HepG2 (cell line): Measurements from ENCODE around the gene UBFD1. TPM values are rescaled to one million over a fixed set of nuclear protein-coding genes. Genes with fewer than 3 reads are reported as not detected.

Source experiments
- CCAR2 ChIP-seq: fragments of 200-400 bp; formaldehyde crosslinking; optimal IDR thresholded peaks from 2 replicates; pipeline ENCODE3; 2018; ENCODE audit warnings: low read depth, mild to moderate bottlenecking, low read length, moderate library complexity
- ELF3 ChIP-seq: IDR thresholded peaks from 2 replicates; pipeline ENCODE4 v1.6.1; 2016; ENCODE audit warnings: missing genetic modification reagents, missing compliant biosample characterization
- FOSL1 ChIP-seq: sonication (generic); formaldehyde crosslinking; IDR thresholded peaks from 2 replicates; pipeline ENCODE4 v1.9.0; 2021; ENCODE audit warnings: missing genetic modification reagents, borderline replicate concordance
- FOSL2 ChIP-seq: sonication (generic); formaldehyde crosslinking; IDR thresholded peaks from 2 replicates; pipeline ENCODE4 v1.4.0; 2020; ENCODE audit warnings: missing genetic modification reagents
- GTF2F1 ChIP-seq: fragments of 150-350 bp; IDR thresholded peaks from 2 replicates; pipeline ENCODE4 v1.6.1; 2014; ENCODE audit warnings: low read length
- MIXL1 ChIP-seq: IDR thresholded peaks from 2 replicates; pipeline ENCODE4 v1.6.1; 2016
- NCOA2 ChIP-seq: sonication (generic); formaldehyde crosslinking; IDR thresholded peaks from 2 replicates; pipeline ENCODE4 v1.8.0; 2022; ENCODE audit warnings: inconsistent platforms
- SMC3 ChIP-seq: IDR thresholded peaks from 2 replicates; pipeline ENCODE4 v1.6.1; 2011; ENCODE audit warnings: low read length, improper control_type of control experiment
- SRF ChIP-seq: IDR thresholded peaks from 2 replicates; pipeline ENCODE4 v1.6.1; 2011; ENCODE audit warnings: mild to moderate bottlenecking, low read depth, low read length, moderate library complexity
- TAF15 ChIP-seq: fragments of 200-400 bp; formaldehyde crosslinking; IDR thresholded peaks from one replicate; pipeline ENCODE4 v1.6.1; 2018; ENCODE audit warnings: mild to moderate bottlenecking, low read depth, low read length; ENCODE audit not compliant: poor library complexity, severe bottlenecking
- YEATS2 ChIP-seq: sonication (generic); formaldehyde crosslinking; IDR thresholded peaks from 2 replicates; pipeline ENCODE4 v1.4.0; 2020; ENCODE audit warnings: missing genetic modification reagents, borderline replicate concordance
- ZFX ChIP-seq: sonication (generic); formaldehyde crosslinking; IDR thresholded peaks from 2 replicates; pipeline ENCODE4 v1.4.0; 2020; ENCODE audit warnings: mild to moderate bottlenecking, low read depth, missing genetic modification reagents, moderate library complexity
- ZMAT3 ChIP-seq: sonication (generic); formaldehyde crosslinking; conservative IDR thresholded peaks from 2 replicates; pipeline ENCODE4 v1.7.0; 2021; ENCODE audit warnings: missing genetic modification reagents
- ZNF251 ChIP-seq: sonication (generic); formaldehyde crosslinking; IDR thresholded peaks from 2 replicates; pipeline ENCODE4 v1.9.0; 2021; ENCODE audit warnings: mild to moderate bottlenecking, missing genetic modification reagents
- ZNF264 ChIP-seq: sonication (generic); formaldehyde crosslinking; IDR thresholded peaks from 2 replicates; pipeline ENCODE4 v1.4.0; 2020; ENCODE audit warnings: missing genetic modification reagents
- ZNF354B ChIP-seq: sonication (generic); formaldehyde crosslinking; IDR thresholded peaks from 2 replicates; pipeline ENCODE4 v1.8.0; 2022; ENCODE audit warnings: mild to moderate bottlenecking, missing genetic modification reagents
- ZNF550 ChIP-seq: sonication (generic); formaldehyde crosslinking; IDR thresholded peaks from 2 replicates; pipeline ENCODE4 v1.4.0; 2020; ENCODE audit warnings: mild to moderate bottlenecking, missing genetic modification reagents, borderline replicate concordance
- ZNF562 ChIP-seq: sonication (generic); formaldehyde crosslinking; IDR thresholded peaks from 2 replicates; pipeline ENCODE4 v1.8.0; 2022; ENCODE audit warnings: missing genetic modification reagents, borderline replicate concordance
- ZNF674 ChIP-seq: sonication (generic); formaldehyde crosslinking; IDR thresholded peaks from 2 replicates; pipeline ENCODE4 v1.5.0; 2020; ENCODE audit warnings: low read depth, mild to moderate bottlenecking, missing genetic modification reagents
- polyA plus RNA-seq, 8 experiments: library from polyadenylated mRNA; depleted of rRNA in 3 of 8; stranded (reverse) in 7 of 8; unstranded in 1 of 8; fragments of >200 nt; fragmentation: Illumina TruSeq in 4 of 8; extraction: Trizol in 4 of 8; gene quantifications; 2 replicates each; pipeline versions ENCODE4 v1.2.1 to v1.2.3, GENCODE V29; 2011 to 2016; ENCODE audit warnings: low read depth in 4 of 8, missing spikeins in 1 of 8, mixed read lengths in 1 of 8; ENCODE audit not compliant: insufficient read depth in 1 of 8
- total RNA-seq, 5 experiments: library from RNA; depleted of rRNA; stranded (reverse); fragments of >200 nt; fragmentation: Illumina TruSeq; extraction: Trizol; gene quantifications; 2 replicates each; pipeline ENCODE4 v1.2.3, GENCODE V29; 2016; ENCODE audit warnings: low read depth in 1 of 5
- TF ChIP-seq, protein P1 (sequence below), 2 experiments: fragments of 450-650 bp in 1 of 2; sonication (generic) in 1 of 2; formaldehyde crosslinking; IDR thresholded peaks; 2 replicates each; pipeline versions ENCODE4 v1.5.0 to v1.8.0; 2020 to 2022; ENCODE audit warnings: mild to moderate bottlenecking in 1 of 2, missing genetic modification reagents in 1 of 2
- TF ChIP-seq, protein P2 (sequence below), 2 experiments: sonication (generic) in 1 of 2; formaldehyde crosslinking in 1 of 2; IDR thresholded peaks; 2 replicates each; pipeline versions ENCODE4 v1.4.0 to v1.6.1; 2018 to 2020; ENCODE audit warnings: missing genetic modification reagents in 2 of 2, borderline replicate concordance in 1 of 2, low read depth in 1 of 2, mild to moderate bottlenecking in 1 of 2, missing biosample characterization in 1 of 2
- TF ChIP-seq, protein P3 (sequence below): IDR thresholded peaks from 2 replicates; pipeline ENCODE4 v1.6.1; 2016; ENCODE audit warnings: missing biosample characterization, missing genetic modification reagents, low read depth
- TF ChIP-seq, protein P4 (sequence below): IDR thresholded peaks from 2 replicates; pipeline ENCODE4 v1.6.1; 2012; ENCODE audit warnings: inconsistent platforms
- TF ChIP-seq, protein P5 (sequence below): sonication (generic); formaldehyde crosslinking; IDR thresholded peaks from 2 replicates; pipeline ENCODE4 v1.5.1; 2020; ENCODE audit warnings: missing genetic modification reagents, mild to moderate bottlenecking, borderline replicate concordance

UBFD1 gene
- total and polyA plus RNA-seq, 2 of the 13 experiments (the other 11 are each of a cell fraction or from before 2014, with no cell fraction given) = 100 to 111 TPM

DNA sequence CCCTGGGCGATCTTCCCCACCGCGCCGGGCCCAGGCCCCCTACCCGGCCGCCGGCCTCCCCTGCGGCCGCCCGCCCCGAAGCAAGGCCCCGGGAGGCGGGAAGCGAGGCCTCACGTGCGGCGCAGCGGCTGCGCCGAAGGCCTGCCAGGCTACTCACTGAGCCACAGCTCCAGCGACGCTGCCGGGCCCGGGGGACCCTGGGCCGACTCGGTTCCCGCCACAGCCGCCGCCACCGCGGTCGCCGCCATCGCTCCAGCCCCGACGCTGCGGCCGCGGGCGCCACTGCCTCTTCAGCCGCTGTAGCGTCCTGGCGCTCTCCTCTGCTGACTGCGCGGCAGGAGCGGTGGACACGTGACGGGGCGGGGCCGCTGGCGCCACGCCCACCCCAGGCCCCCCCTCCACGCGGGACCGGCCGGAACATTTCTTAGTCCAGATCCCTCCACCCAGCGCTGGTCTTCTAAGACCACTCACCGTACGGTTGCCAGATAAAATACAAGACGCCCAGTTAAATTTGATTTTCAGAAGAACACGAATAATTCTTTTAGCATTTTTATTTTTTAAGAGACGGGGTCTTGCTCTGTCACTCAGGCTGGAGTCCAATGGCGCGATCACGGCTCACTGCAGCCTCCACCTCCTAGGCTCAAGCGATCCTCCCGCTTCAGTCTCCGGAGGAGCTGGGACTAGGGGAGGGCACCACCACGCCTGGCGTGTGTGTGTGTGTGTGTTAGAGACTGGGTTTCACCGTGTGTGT lies 47.2 kb upstream of the UBFD1 start, which contains the start of gene GGA2 (continued):
- TF ChIP-seq ZNF264 (CRISPR knock-in tag) (peak; percentile 83), MIXL1 (CRISPR knock-in tag) (peak; percentile 43; the same call in 1 of the 2 replicates), ZNF354B (CRISPR knock-in tag) (peak; percentile 94), CCAR2 (peak; percentile 16), GTF2F1 (no peak), ZNF550 (no peak), ZFX (peak; percentile 99), FOSL1 (CRISPR knock-in tag) (0 out of 2 replicates have a peak, but pooled peaks have one; percentile 10), SRF (no peak), ZNF562 (CRISPR knock-in tag) (no peak), ZNF674 (CRISPR knock-in tag) (no peak), TAF15 (no peak), ZNF251 (CRISPR knock-in tag) (0 out of 2 replicates have a peak, but pooled peaks have one; percentile 49), YEATS2 (CRISPR knock-in tag) (no peak), ELF3 (CRISPR knock-in tag) (peak; percentile 87), NCOA2 (CRISPR knock-in tag) (peak; percentile 63; the same call in 1 of the 2 replicates), SMC3 (no peak; the same call in 1 of the 2 replicates), FOSL2 (CRISPR knock-in tag) (peak; percentile 67), ZMAT3 (CRISPR knock-in tag) (peak; percentile 93)
- TF ChIP-seq, protein P1, sequence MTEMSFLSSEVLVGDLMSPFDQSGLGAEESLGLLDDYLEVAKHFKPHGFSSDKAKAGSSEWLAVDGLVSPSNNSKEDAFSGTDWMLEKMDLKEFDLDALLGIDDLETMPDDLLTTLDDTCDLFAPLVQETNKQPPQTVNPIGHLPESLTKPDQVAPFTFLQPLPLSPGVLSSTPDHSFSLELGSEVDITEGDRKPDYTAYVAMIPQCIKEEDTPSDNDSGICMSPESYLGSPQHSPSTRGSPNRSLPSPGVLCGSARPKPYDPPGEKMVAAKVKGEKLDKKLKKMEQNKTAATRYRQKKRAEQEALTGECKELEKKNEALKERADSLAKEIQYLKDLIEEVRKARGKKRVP (CRISPR knock-in tag; IDR thresholded peaks at IDR 0.05) = peak in 1 of 2 experiments; percentile 59; a peak in 2 of 4 replicates
- TF ChIP-seq, protein P2, sequence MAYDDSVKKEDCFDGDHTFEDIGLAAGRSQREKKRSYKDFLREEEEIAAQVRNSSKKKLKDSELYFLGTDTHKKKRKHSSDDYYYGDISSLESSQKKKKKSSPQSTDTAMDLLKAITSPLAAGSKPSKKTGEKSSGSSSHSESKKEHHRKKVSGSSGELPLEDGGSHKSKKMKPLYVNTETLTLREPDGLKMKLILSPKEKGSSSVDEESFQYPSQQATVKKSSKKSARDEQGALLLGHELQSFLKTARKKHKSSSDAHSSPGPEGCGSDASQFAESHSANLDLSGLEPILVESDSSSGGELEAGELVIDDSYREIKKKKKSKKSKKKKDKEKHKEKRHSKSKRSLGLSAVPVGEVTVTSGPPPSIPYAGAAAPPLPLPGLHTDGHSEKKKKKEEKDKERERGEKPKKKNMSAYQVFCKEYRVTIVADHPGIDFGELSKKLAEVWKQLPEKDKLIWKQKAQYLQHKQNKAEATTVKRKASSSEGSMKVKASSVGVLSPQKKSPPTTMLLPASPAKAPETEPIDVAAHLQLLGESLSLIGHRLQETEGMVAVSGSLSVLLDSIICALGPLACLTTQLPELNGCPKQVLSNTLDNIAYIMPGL (CRISPR knock-in tag; IDR thresholded peaks at IDR 0.05; ENCODE audit: borderline replicate concordance in 1 of 2, low read depth in 1 of 2) = peak; percentile 97 to 98
- TF ChIP-seq, protein P3, sequence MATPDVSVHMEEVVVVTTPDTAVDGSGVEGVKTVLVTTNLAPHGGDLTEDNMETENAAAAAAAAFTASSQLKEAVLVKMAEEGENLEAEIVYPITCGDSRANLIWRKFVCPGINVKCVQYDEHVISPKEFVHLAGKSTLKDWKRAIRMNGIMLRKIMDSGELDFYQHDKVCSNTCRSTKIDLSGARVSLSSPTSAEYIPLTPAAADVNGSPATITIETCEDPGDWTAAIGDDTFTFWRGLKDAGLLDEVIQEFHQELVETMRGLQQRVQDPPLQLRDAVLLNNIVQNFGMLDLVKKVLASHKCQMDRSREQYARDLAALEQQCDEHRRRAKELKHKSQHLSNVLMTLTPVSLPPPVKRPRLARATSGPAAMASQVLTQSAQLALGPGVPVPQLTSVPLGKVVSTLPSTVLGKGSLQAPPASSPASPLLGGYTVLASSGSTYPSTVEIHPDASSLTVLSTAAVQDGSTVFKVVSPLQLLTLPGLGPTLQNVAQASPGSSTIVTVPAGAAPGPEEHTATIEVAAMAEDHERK = no peak
- TF ChIP-seq, protein P4, sequence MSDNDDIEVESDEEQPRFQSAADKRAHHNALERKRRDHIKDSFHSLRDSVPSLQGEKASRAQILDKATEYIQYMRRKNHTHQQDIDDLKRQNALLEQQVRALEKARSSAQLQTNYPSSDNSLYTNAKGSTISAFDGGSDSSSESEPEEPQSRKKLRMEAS = peak; percentile 94
- TF ChIP-seq, protein P5, sequence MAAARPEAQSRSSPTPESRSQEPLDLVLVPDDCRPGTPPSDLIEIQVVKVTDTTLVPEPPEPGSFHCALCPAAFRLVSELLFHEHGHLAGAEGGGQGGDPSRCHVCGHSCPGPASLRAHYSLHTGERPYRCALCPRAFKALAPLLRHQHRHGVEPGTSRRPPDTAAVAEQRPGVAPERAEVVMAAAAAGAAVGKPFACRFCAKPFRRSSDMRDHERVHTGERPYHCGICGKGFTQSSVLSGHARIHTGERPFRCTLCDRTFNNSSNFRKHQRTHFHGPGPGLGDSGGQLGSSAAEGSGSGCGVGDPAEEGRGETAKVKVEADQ (CRISPR knock-in tag) = peak; percentile 97
